A673 (cell line): Measurements from ENCODE around the gene CXCL12. TPM values are rescaled to one million over a fixed set of nuclear protein-coding genes. Genes with fewer than 3 reads are reported as not detected.

ENCODE experiments used
- BruUV-seq: library from RNA; stranded (reverse); fragments of 400-500 nt; replicated peaks from 2 replicates; lab custom pipeline; 2021; lab: Mats Ljungman, UMichigan
- CTCF ChIA-PET: fragments of 300-600 bp; sonication (Branson Sonifier 250); formaldehyde crosslinking; loops from one replicate; lab custom pipeline; 2022; ENCODE audit warnings: antibody characterized with exemption; lab: Charles Lee
- POLR2A ChIA-PET: fragments of 300-600 bp; sonication (Branson Sonifier 250); formaldehyde crosslinking; loops from one replicate; lab custom pipeline; 2022; ENCODE audit warnings: antibody characterized with exemption; ENCODE audit not compliant: low non-redundant PET; lab: Charles Lee
- DNase-seq: peaks from one replicate; pipeline ENCODE4 v3.0.0-alpha.2; 2015; ENCODE audit warnings: low spot score
- H3K27ac ChIP-seq: fragments of 200-600 bp; sonication (generic); 2 replicates; pipeline ENCODE4 v1.5.1; 2016; ENCODE audit warnings: mixed run types, low read depth, mild to moderate bottlenecking, mixed read lengths, antibody characterized with exemption, low read length; ENCODE audit not compliant: poor library complexity, severe bottlenecking
- H3K27me3 ChIP-seq: fragments of 200-600 bp; sonication (generic); replicated peaks from 2 replicates; pipeline ENCODE4 v1.6.1; 2017; ENCODE audit warnings: mixed run types, low read depth, mild to moderate bottlenecking, mixed read lengths, antibody characterized with exemption, low read length; ENCODE audit not compliant: insufficient read depth, poor library complexity
- H3K36me3 ChIP-seq: fragments of 200-600 bp; sonication (generic); 2 replicates; pipeline ENCODE4 v1.6.1; 2016; ENCODE audit warnings: mixed run types, mild to moderate bottlenecking, mixed read lengths, antibody characterized with exemption, low read length; ENCODE audit not compliant: insufficient read depth, poor library complexity, severe bottlenecking
- H3K4me1 ChIP-seq: fragments of 200-600 bp; sonication (generic); 2 replicates; pipeline ENCODE4 v1.6.1; 2017; ENCODE audit warnings: mixed run types, mild to moderate bottlenecking, mixed read lengths, antibody characterized with exemption, low read length; ENCODE audit not compliant: insufficient read depth, poor library complexity, severe bottlenecking
- H3K4me3 ChIP-seq: fragments of 200-600 bp; sonication (generic); 2 replicates; pipeline ENCODE4 v1.5.1; 2016; ENCODE audit warnings: low read depth, mixed run types, mild to moderate bottlenecking, mixed read lengths, low read length; ENCODE audit not compliant: poor library complexity, severe bottlenecking
- H3K9me3 ChIP-seq: fragments of 200-600 bp; sonication (generic); 2 replicates; pipeline ENCODE4 v1.6.1; 2016; ENCODE audit warnings: mixed run types, low read depth, mild to moderate bottlenecking, mixed read lengths, antibody characterized with exemption, low read length; ENCODE audit not compliant: poor library complexity, severe bottlenecking
- EZH2 ChIP-seq: fragments of 200-600 bp; sonication (generic); IDR thresholded peaks from 2 replicates; pipeline ENCODE4 v1.6.1; 2017; ENCODE audit warnings: borderline replicate concordance, low read depth, mild to moderate bottlenecking, mixed read lengths, antibody characterized with exemption, low read length; ENCODE audit not compliant: poor library complexity, severe bottlenecking
- intact Hi-C: fragments of 100-400 bp; cut with micrococcal nuclease; formaldehyde crosslinking; loops from one replicate; pipeline ENCODE4 v1.10.0; 2022; ENCODE audit not compliant: unreplicated experiment
- total RNA-seq: library from RNA; stranded (reverse); gene quantifications from 2 replicates; pipeline ENCODE4 v1.2.3, GENCODE V29; 2021
- TF ChIP-seq, protein P1 (sequence below): fragments of 300-800, 200-600 bp; sonication (generic); conservative IDR thresholded peaks from 2 replicates; pipeline ENCODE4 v1.5.1; 2017; ENCODE audit warnings: low read depth, mild to moderate bottlenecking, antibody characterized with exemption, low read length, moderate library complexity, mixed read lengths

Gene CXCL12
- total RNA-seq, 1 experiment from 2014 or later: 0.30 TPM

DNA sequence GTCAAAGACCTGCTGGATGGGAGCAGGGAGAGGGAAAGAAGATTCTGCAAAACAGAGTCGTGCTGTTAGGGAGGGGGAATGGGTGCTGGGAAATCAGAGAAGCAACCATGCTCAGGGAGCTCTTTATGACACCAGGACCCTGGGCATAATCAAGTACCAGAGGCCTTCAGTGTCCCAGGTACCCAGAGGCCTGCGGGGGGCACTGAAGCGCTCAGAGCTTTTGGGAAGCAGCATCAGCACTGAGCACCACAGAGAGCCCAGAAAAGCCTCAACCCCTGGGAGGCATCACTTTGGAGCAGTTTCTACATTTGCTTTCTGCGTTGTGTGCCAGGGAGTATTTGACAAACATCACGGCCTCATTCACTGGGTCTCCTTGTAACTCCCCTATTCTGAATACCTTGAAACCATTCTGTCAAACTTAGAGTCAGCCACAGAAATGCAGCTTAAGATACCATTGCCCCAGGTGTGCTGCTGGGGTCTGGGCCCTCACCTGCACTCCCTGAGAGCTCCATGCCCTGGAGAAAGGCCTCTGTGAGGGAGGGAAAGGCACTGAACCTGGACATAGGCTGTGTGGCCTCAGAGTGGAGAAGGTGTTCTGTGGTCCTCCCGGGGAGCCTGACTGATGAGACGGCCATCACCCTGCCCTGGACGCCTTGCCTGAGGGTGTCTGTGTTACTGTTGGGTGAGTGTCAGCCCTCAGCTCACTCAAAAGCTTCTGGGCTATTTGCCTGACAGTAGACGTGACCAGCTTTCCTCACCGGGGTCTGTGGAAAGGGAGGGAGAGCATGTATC lies 37.1 kb downstream of the CXCL12 start:
- H3K4me3 ChIP-seq: no peak overlapping the region
- no peak for TF ChIP-seq EZH2
- TF ChIP-seq, protein P1, sequence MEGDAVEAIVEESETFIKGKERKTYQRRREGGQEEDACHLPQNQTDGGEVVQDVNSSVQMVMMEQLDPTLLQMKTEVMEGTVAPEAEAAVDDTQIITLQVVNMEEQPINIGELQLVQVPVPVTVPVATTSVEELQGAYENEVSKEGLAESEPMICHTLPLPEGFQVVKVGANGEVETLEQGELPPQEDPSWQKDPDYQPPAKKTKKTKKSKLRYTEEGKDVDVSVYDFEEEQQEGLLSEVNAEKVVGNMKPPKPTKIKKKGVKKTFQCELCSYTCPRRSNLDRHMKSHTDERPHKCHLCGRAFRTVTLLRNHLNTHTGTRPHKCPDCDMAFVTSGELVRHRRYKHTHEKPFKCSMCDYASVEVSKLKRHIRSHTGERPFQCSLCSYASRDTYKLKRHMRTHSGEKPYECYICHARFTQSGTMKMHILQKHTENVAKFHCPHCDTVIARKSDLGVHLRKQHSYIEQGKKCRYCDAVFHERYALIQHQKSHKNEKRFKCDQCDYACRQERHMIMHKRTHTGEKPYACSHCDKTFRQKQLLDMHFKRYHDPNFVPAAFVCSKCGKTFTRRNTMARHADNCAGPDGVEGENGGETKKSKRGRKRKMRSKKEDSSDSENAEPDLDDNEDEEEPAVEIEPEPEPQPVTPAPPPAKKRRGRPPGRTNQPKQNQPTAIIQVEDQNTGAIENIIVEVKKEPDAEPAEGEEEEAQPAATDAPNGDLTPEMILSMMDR: no peak
- H3K9me3 ChIP-seq: no peaks in the 10 kb centered on the region
- no peak overlapping the region for H3K27ac ChIP-seq
- ChIA-PET CTCF (no interaction called here), POLR2A (no interaction called here)
- no peak for DNase-seq
- intact Hi-C loops: no loop called here
- H3K36me3 ChIP-seq: no peaks in the 10 kb centered on the region
- no TSS peak for BruUV-seq
- H3K4me1 ChIP-seq: no peaks in the 10 kb centered on the region
- no peaks in the 10 kb centered on the region for H3K27me3 ChIP-seq

DNA sequence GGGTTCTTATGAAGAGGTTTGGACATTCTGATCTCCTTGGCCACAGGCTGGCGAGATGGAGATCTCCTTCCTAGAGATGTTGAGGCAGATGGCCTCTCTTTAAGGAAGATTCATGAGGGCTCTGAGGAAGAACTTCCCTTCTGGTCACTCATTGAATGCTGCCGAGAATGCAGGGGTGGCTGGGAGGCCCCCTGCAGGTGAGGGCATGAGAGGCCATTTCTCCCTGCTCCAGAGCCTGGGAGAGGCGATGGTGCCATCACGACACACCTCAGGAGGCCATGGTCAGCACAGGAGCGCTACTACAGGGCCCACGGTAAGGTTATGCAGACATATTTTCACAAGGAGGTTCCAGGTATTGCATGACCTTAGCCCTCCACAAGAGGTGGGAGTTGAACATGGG lies 40.2 kb downstream of the CXCL12 start:
- CTCF ChIA-PET: no interaction called here

DNA sequence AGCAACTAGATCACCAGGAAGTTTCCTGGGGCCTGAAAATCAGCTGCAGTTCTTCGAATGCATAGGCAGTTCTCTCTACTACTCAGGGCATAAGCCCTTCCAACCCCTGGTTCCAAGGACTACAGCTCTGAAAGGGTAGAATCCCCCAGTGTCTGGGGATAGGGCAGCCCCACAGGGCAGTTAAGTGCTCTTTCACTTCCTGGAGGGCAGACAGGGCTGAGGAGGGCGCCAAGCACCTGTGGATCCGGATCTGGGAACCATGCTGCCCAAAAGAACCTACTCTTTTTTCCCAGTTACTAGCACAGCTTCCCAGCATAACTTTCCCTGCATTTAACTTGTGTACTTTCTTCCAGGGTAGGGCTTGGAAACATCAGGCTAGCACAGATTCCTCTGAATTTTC lies 41.1 kb downstream of the CXCL12 start:
- DNase-seq: no peak
- Histone ChIP-seq H3K27me3 (no peaks in the 10 kb centered on the region), H3K4me1 (no peaks in the 10 kb centered on the region), H3K4me3 (no peak overlapping the region), H3K36me3 (no peaks in the 10 kb centered on the region), H3K9me3 (no peaks in the 10 kb centered on the region), H3K27ac (no peak overlapping the region)
- POLR2A ChIA-PET: no interaction called here
- no TSS peak for BruUV-seq
- TF ChIP-seq, protein P1: no peak
- TF ChIP-seq EZH2: no peak
- intact Hi-C loops: no loop called here
- CTCF ChIA-PET: no interaction called here

More for the DNA sequence above, 40.2 kb downstream of the CXCL12 start:
- no peaks in the 10 kb centered on the region for H3K4me1 ChIP-seq
- BruUV-seq: no TSS peak
- H3K36me3 ChIP-seq: no peaks in the 10 kb centered on the region
- no peak overlapping the region for H3K4me3 ChIP-seq
- no peaks in the 10 kb centered on the region for H3K27me3 ChIP-seq
- TF ChIP-seq, protein P1: no peak
- no peak for TF ChIP-seq EZH2
- no peak for DNase-seq
- no peaks in the 10 kb centered on the region for H3K9me3 ChIP-seq
- POLR2A ChIA-PET: no interaction called here
- H3K27ac ChIP-seq: no peak overlapping the region
- intact Hi-C loops: no loop called here
